Suprapubic skin (tissue), 4 donors: ENCODE measurements around the gene GPR150. TPM values are rescaled to one million over a fixed set of nuclear protein-coding genes. Genes with fewer than 3 reads are reported as not detected.

Experiments
- DNase-seq, 2 donors: peaks; one replicate each; pipeline ENCODE4 v3.0.0-alpha.2; 2019; ENCODE audit warnings: low spot score in 2 of 2
- H3K27ac ChIP-seq: fragments of 200-600 bp; sonication (generic); one replicate; pipeline ENCODE4 v1.5.1; 2019
- H3K27me3 ChIP-seq: fragments of 200-600 bp; sonication (generic); one replicate; pipeline ENCODE4 v1.5.1; 2019
- H3K36me3 ChIP-seq: fragments of 200-600 bp; sonication (generic); one replicate; pipeline ENCODE4 v1.5.1; 2019
- H3K4me1 ChIP-seq: fragments of 200-600 bp; sonication (generic); one replicate; pipeline ENCODE4 v1.5.1; 2019
- H3K4me3 ChIP-seq: fragments of 200-600 bp; sonication (generic); one replicate; pipeline ENCODE4 v1.5.1; 2019; ENCODE audit warnings: mild to moderate bottlenecking
- H3K9me3 ChIP-seq: fragments of 200-600 bp; sonication (generic); one replicate; pipeline ENCODE4 v1.5.1; 2019
- CTCF ChIP-seq, 2 donors: fragments of 200-600 bp in 1 of 2; fragments of 450-650 bp in 1 of 2; sonication (generic) in 1 of 2; IDR thresholded peaks; one replicate each; pipeline ENCODE4 v1.5.1; 2016 to 2019; ENCODE audit warnings: antibody characterized with exemption in 2 of 2, mild to moderate bottlenecking in 1 of 2, moderate library complexity in 1 of 2
- EP300 ChIP-seq: sonication (generic); formaldehyde crosslinking; IDR thresholded peaks from one replicate; pipeline ENCODE4 v1.6.1; 2017; ENCODE audit warnings: antibody characterized with exemption
- POLR2A ChIP-seq, 2 donors: fragments of 450-650 bp; IDR thresholded peaks; one replicate each; pipeline ENCODE4 v1.6.1; 2017; ENCODE audit warnings: antibody characterized with exemption in 2 of 2, mild to moderate bottlenecking in 2 of 2, moderate library complexity in 2 of 2
- POLR2AphosphoS5 ChIP-seq, 3 donors: sonication (generic); formaldehyde crosslinking; IDR thresholded peaks; one replicate each; pipeline ENCODE4 v1.6.1; 2017; ENCODE audit warnings: antibody characterized with exemption in 3 of 3
- WGBS: methylation state at CpG from one replicate; pipeline ENCODE4 v1.1.5; 2018; 5-methylcytosine and 5-hydroxymethylcytosine counted together
- total RNA-seq, 4 donors: library from RNA; depleted of rRNA; stranded (reverse); fragments of >200 nt; gene quantifications; one replicate each; pipeline ENCODE4 v1.1.0, GENCODE V29; 2016

Gene GPR150
- total RNA-seq, 4 donors from 2014 or later, result 0.48 to 0.60 (median 0.57) TPM; not detected in 1

- no peak for TF ChIP-seq POLR2A (IDR thresholded peaks at IDR 0.05)
- TF ChIP-seq CTCF (IDR thresholded peaks at IDR 0.05), result no peak
- no peak for TF ChIP-seq EP300
- TF ChIP-seq POLR2AphosphoS5 (IDR thresholded peaks at IDR 0.05), result no peak
- H3K36me3 ChIP-seq, result no peaks in the 10 kb centered on the region
- H3K27ac ChIP-seq, result no peak overlapping the region
- DNase-seq, result no peak
- WGBS, result 65% methylated on average over 3 of the region's 3 CpGs
- no peaks in the 10 kb centered on the region for H3K9me3 ChIP-seq
- no peak overlapping the region for H3K4me3 ChIP-seq
- no peaks in the 10 kb centered on the region for H3K4me1 ChIP-seq
- H3K27me3 ChIP-seq, result no peaks in the 10 kb centered on the region
Measured at GRCh38 chr5:95609711-95610110, 10.2 kb upstream of the GPR150 start.

GRCh38 chr5:95610546-95610945 is 9.3 kb upstream of the GPR150 start:
- Histone ChIP-seq H3K4me1 (no peaks in the 10 kb centered on the region), H3K36me3 (no peaks in the 10 kb centered on the region), H3K27ac (no peak overlapping the region), H3K27me3 (no peaks in the 10 kb centered on the region), H3K4me3 (no peak overlapping the region), H3K9me3 (no peaks in the 10 kb centered on the region)
- TF ChIP-seq CTCF (IDR thresholded peaks at IDR 0.05), result no peak
- no peak for TF ChIP-seq POLR2A (IDR thresholded peaks at IDR 0.05)
- TF ChIP-seq POLR2AphosphoS5 (IDR thresholded peaks at IDR 0.05), result no peak
- TF ChIP-seq EP300, result no peak
- 88% methylated on average over 7 of the region's 7 CpGs for WGBS
- DNase-seq, result no peak

- H3K27ac ChIP-seq, result no peak overlapping the region
- DNase-seq, result no peak
- TF ChIP-seq POLR2AphosphoS5 (IDR thresholded peaks at IDR 0.05) (no peak), EP300 (no peak), POLR2A (IDR thresholded peaks at IDR 0.05) (no peak), CTCF (IDR thresholded peaks at IDR 0.05) (no peak)
- H3K4me3 ChIP-seq, result no peak overlapping the region
- 97% methylated on average over 3 of the region's 3 CpGs for WGBS
- no peaks in the 10 kb centered on the region for H3K9me3 ChIP-seq
- no peaks in the 10 kb centered on the region for H3K4me1 ChIP-seq
- H3K27me3 ChIP-seq, result no peaks in the 10 kb centered on the region
- no peaks in the 10 kb centered on the region for H3K36me3 ChIP-seq
Measured at GRCh38 chr5:95611396-95611795, 8.5 kb upstream of the GPR150 start.

GRCh38 chr5:95613514-95613913 is 6.4 kb upstream of the GPR150 start:
- H3K27ac ChIP-seq, result no peak overlapping the region
- no peaks in the 10 kb centered on the region for H3K4me1 ChIP-seq
- TF ChIP-seq CTCF (IDR thresholded peaks at IDR 0.05) (no peak), EP300 (no peak), POLR2A (IDR thresholded peaks at IDR 0.05) (no peak), POLR2AphosphoS5 (IDR thresholded peaks at IDR 0.05) (no peak)
- 59% methylated on average over 1 of the region's 1 CpG for WGBS
- DNase-seq, result no peak
- no peaks in the 10 kb centered on the region for H3K36me3 ChIP-seq
- H3K4me3 ChIP-seq, result no peak overlapping the region
- no peaks in the 10 kb centered on the region for H3K9me3 ChIP-seq
- H3K27me3 ChIP-seq, result no peaks in the 10 kb centered on the region

GRCh38 chr5:95615164-95615467 is 4.8 kb upstream of the GPR150 start:
- peaks cover 11% of the 10 kb centered on the region for H3K4me1 ChIP-seq
- no peak for DNase-seq
- H3K27me3 ChIP-seq, result no peaks in the 10 kb centered on the region
- H3K27ac ChIP-seq, result no peak overlapping the region
- H3K36me3 ChIP-seq, result no peaks in the 10 kb centered on the region
- H3K4me3 ChIP-seq, result no peak overlapping the region
- H3K9me3 ChIP-seq, result no peaks in the 10 kb centered on the region
- TF ChIP-seq POLR2AphosphoS5 (IDR thresholded peaks at IDR 0.05) (no peak), POLR2A (IDR thresholded peaks at IDR 0.05) (no peak), EP300 (no peak), CTCF (IDR thresholded peaks at IDR 0.05) (no peak)
- 81% methylated on average over 1 of the region's 1 CpG for WGBS
